CD4-positive, alpha-beta T cell treated with Interleukin-21 for 1 hour (primary cell): ENCODE results near the gene DNAJC12.
A peak's percentile ranks its signal among the peaks of the same experiment; 100 is the strongest.
"Not testable (repeated sequence)": the region's sequence is repeated elsewhere in the genome, so short reads cannot be mapped to it uniquely, and the experiment has no call there.

Experiments used
- DNase-seq: peaks from one replicate; pipeline ENCODE4 v3.0.0-alpha.2; 2020

Gene DNAJC12

DNA sequence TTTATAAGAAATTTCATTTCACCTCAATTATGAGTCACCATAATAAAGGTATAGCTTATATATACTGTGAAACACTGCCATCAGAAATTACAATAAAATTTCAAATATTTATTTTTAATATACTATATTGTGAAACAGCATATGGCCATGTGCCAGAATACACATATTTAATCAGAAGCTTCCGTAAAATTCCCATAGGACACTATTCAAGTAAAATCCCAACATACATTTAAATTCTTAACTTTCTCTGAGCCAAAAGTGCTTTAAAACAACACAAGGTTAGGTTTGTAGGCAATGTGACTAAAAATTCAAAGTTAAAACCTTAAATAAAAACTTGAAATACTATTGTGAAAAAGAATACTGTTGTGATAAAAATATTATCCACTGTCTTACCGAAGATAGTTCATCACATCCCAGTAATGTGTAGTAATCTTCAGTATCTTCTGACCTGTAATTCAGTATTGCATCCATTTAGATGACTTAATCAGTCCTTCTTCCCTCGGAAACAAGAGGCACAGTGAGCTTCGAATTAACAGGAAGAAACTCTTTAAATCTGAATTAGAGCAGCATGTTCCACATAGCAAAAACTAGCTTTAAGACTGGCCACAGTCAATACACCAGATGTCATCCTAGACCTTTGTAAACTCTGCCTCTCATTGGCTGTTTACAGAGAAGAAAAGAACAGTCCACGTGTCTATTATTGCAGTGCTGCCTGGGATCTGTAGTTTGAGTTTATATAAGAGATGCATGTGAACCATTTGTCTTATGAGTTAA lies at the start of gene DNAJC12:
Gene DNAJC12, minus strand, starts transcription at position 648 of the 774 bp plus-strand sequence. Its CDS starts 177 bp downstream, at position 471.
- DNase-seq, result peak; percentile 30

GRCh38 chr10:67884842-67885670 lies 47.1 kb upstream of the DNAJC12 start:
- peak; percentile 82 for DNase-seq

GRCh38 chr10:67884313-67884841 lies 46.4 kb upstream of the DNAJC12 start, which contains the start of gene SIRT1:
Gene SIRT1 (plus strand): TSS chr10:67884656. CDS start chr10:67884722, 66 bp downstream.
- DNase-seq, result peak; percentile 95

- no peak for DNase-seq
Measured at GRCh38 chr10:67883710-67884312, 45.8 kb upstream of the DNAJC12 start.

DNA sequence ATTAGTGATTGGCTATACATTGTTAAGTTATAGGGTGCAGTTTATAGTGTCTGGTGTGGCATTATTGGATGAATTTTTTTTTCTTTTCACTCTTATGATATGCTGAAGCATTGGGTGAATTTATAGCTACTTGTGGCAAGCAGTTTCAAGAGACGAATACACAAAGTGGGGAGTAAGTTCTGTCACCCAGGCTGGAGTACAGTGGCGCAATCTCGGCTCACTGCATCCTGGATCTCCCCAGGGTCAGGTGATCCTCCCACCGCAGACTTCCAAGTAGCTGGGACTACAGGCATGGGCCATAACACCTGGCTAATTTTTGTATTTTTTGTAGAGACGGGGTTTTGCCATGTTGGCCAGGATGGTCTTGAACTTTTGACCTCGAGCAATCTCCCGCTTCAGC lies 40.1 kb upstream of the DNAJC12 start:
- no peak for DNase-seq

DNA sequence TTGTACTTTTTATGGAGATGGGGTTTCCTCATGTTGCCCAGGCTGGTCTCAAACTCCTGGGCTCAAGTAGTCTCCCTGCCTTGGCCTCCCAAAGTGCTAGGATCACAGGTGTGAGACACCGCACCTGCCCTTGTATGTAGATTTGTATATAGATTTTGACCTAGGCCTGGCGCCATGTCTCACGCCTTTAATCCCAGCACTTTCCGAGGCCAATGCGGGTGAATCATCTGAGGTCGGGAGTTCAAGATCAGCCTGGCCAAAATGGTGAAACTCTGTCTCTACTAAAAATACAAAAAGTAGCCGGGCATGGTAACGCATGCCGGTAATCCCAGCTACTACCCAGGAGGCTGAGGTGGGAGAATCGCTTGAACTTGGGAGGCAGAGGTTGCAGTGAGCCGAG lies 39.4 kb upstream of the DNAJC12 start:
- DNase-seq, result not testable (repeated sequence)

DNA sequence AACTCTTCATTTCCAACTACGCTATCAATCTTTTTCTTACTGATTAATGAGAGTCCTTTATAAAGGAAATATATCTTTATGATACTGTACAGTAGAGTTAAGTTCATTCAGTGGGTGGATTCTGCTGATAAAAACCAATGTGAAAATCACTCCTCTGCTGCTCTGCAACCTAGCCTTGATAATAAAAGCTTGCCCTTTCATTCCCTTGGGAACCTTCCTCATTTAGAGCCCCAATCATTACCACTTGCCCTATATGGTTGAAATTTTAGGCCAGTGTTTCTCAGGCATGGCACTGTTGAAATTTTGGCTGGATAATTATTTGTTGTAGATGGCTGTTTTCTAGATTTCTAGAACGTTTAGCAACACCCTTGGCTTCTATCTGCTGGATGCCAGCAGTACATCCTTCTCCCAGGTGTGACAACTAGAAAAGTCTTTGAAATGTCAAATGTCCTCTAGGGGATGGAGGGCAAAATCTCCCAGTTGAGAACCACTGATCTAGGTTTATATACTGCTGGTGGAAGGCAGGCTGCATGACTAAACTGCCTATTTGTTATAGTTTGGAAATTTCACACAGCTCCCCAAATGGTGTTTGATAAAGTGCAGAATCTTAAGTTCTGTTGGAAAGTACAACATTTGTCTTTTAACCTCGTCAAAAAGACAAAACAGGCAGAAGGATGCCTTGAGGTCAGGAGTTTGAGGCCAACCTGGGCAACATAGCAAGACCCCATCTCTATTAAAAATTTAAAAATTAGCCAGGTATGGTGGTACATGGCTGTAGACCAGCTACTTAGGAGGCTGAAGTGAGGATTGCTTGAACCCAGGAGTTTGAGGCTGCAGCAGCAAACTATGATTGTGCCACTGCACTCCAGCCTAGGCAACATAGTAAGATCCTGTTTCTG lies 37.6 kb upstream of the DNAJC12 start:
- no peak for DNase-seq

DNA sequence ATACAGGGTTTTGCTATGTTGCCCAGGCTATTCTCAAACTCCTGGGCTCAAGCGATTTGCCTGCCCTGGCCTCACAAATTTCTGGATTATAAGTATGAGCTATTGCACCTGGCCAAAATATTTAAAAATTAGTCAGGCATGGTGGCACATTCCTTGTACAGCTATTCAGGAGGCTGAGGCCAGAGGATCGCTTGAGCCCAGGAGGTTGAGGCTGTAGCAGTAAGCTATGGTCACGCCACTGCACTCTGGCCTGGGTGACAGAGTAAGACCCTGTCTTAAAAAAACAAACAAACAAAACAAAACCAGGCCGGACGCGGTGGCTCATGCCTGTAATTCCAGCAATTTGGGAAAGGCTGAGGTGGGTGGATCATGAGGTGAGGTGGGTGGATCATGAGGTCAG lies 32.0 kb upstream of the DNAJC12 start:
- no peak for DNase-seq

DNA sequence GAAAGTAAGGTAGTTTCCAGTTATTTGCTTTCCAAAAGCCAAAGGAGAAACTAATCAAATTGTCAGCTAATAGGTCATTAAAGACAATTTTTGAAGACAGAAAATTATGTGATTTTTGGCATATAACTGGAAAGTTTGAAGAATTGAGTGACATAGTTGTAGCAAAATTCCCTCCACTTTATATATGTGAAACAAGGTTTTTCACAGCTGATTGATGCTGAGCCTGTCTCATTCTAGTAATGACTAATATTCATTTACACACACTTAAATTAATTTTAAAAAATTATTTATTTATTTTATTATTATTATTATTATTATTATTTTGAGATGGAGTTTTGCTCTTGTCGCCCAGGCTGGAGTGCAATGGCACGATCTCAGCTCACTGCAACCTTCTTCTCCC lies 30.1 kb upstream of the DNAJC12 start:
- no peak for DNase-seq

DNA sequence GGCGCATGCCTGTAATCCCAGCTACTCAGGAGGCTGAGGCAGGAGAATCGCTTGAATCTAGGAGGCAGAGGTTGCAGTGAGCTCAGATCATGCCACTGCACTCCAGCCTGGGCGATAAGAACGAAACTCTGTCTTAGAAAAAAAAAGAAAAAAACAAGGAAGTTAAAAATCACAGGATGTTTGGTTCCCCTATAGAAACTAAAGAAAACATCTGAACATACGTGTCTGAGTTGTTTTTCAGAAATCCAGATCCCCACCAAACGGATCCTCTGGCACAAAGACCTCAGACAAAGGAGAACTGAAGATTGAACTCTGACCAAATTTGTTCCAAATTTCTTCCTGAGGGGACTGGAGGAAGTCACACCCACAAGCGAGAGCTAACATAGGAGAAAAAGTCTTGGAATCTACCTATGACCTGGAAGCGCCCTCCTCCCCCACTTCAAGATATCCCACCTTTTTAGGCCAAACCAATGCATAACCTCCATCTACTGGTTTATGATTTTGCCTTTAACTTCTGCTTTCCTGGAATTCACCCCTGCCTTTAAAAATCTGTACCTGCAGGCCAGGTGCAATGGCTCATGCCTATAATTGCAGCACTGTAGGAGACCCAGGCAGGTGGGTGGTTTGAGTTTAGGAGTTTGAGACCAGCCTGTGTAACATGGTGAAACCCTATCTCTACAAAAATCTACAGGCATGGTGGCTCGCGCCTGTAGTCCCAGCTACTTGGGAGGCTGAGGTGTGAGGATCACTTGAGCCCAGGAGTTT lies 26.8 kb upstream of the DNAJC12 start:
- no peak for DNase-seq

DNA sequence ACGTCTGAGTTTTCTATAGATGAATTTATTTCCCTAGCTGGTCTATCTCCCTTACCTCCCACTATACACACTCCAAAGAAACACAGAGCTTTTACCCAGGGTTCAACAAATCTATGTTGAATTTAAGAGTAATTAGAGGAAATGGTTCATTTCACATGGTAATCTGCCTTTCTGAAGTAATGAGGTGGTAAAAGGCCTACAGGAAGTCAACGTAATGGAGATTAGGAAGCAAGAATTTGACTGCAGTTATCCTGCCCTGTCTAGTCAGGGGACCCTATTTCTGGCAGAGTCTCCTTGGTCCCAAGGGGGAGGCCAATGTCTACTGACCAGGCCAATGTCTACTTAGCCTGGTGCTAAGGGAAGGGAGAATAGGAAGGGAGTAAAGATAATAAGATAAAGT lies 25.1 kb upstream of the DNAJC12 start:
- no peak for DNase-seq

DNA sequence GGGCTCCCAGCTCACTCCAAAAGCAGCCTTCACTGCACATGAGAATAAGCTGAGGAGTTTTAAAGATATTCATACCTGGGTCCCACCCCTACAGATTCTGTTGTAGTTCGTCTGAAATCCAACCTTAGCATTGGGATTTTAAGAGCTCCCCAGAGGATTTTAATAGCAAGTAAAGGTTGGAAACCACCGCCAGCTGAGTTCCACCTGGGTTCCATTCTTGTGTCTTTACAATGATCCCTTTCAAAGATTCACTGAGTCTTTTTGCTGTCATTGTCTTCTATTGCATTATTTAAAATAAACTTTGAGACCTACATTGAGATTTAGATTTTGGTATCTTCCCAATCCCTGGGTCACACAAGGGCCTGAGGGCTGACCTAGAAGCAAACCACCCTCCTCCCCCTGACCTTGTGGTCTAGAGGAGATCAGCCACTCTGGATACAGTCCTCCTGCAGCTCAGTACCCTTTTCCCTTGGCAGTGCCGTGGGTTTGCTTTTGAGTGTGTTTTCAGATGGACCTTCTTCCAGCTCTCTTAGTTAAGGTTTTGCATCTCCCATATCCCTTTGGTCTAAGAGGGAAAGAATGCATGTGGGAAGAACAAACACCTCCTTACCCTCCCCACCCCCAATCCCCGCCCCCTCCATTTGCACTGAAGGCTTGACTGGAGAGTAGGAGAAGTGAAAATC lies 23.9 kb upstream of the DNAJC12 start:
- DNase-seq, result no peak

DNA sequence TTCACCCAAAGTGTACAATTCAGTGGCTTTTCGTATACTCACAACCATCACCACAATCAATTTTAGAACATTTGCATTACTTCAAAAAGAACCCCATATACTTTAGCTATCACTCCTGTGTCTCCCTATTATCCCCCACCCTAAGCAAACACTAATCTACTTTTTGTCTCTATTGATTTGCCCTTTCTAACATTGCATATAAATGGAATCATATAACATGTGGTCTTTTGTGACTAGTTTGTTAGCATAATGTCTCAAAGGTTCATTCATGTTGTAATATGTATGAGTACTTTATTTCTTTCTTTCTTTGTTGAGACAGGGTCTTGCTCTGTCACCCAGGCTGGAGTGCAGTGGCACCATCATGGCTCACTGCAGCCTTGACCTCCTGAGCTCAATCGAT lies 21.0 kb upstream of the DNAJC12 start:
- no peak for DNase-seq

DNA sequence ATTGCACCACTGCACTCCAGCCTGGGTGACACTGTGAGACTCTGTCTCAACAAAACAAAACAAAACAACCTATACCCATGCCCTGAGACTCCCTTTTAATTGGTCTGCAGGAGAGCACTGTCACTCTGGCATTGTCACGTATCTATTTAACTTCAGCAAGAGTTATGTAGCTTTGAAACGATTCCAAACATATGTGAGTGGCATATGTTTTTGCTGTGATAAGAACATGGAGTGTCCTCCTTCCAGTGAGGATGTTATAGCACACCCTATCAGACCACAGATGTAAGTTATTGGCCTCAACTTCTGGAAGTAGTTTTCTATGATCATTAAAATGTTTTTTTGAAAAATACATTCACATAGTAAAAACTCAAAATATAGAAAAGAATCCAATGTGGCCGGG lies 15.5 kb upstream of the DNAJC12 start:
- DNase-seq, result no peak

DNA sequence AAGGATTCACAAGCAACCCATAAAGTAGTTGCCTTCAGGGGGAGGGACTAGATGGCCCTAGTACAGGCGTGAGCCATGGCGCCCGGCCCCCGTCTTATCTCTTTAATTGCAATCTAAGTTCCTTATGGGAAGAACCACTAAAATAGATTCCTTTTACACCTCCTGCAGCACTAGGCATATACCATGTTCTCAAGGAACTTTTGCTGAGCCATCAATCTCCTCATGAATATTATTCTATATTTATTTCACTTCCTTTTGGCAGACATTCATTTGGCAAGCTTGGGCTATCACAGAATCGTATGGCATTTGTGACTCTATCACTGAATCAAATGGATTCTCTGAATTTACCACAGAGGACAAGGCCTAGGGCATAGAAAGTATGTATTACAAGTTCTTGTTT lies 14.8 kb upstream of the DNAJC12 start:
- no peak for DNase-seq

GRCh38 chr10:67851186-67851585 lies 13.2 kb upstream of the DNAJC12 start:
- DNase-seq, result no peak

- DNase-seq, result peak; percentile 96
Measured at GRCh38 chr10:67849331-67850011, 11.5 kb upstream of the DNAJC12 start.

DNA sequence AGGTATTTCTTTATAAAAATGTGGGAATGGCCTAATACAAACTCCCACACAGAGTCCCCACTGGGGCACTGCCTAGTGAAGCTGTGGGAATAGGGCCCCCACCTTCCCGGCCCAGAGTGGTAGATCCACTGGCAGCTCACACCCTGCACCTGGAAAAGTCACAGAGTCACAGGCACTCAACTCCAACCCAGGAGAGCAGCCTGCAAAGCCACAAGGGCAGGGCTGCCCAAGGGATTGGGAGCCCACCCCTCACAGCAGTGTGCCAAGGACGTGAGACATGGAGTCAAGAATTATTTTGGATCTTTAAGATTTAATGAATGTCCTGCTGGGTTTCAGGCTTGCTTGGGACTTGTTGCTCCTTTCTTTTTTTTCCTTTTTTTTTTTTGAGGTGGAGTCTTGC lies 5.3 kb upstream of the DNAJC12 start:
- no peak for DNase-seq

DNA sequence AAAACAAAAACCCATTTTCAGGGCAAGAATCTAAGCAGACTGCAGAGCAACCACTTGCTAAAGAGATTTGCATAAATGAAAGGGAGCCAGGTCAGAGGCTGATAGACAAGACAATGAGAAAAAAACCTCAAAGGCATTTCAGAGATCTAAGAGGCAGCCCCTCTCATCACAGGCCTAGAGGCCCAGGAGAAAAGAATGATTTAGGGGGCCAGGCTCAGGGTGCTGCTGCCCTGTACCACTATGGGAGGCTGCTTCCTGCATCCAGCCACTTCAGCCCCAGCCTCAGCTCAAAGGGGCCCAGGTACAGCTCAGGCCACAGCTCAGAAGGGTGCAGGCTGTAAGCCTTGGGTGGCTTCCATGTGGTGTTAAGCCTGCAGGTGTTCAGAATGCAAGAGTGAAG lies 3.7 kb upstream of the DNAJC12 start:
- DNase-seq, result no peak

DNA sequence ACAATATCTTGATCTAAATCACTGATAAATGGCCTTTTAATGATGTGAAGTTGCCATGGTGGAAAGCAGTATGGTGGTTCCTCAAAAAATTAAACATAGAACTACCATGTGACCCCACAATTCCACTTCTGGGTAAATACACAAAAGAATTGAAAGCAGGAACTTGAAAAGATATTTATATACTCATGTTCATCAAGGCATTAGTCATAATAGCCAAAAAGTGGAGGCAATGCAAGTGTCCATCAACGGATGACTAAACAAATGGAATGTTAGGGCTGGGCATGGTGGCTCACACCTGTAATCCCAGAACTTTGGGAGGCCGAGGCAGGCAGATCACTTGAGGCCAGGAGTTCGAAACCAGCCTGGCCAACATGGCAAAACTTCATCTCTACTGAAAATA lies 2.0 kb upstream of the DNAJC12 start:
- DNase-seq, result no peak
